PC-3 (cell line): Measurements from ENCODE around the gene TAF6. TPM values are rescaled to one million over a fixed set of nuclear protein-coding genes. Genes with fewer than 3 reads are reported as not detected.

Experiments
- ATAC-seq: fragments of 200-7000 bp; cut with Tn5 transposase; 2 replicates; pipeline ENCODE4 v1.9.1; 2020; ENCODE audit warnings: mild to moderate bottlenecking, moderate library complexity
- BruUV-seq: library from RNA; stranded (reverse); fragments of 400-500 nt; replicated peaks from 2 replicates; lab custom pipeline; 2021; lab: Mats Ljungman, UMichigan
- CTCF ChIA-PET: fragments of 300-600 bp; sonication (Branson Sonifier 250); formaldehyde crosslinking; loops from one replicate; lab custom pipeline; 2022; ENCODE audit warnings: antibody characterized with exemption; lab: Charles Lee
- POLR2A ChIA-PET: fragments of 300-600 bp; sonication (Branson Sonifier 250); formaldehyde crosslinking; loops from one replicate; lab custom pipeline; 2022; ENCODE audit warnings: antibody characterized with exemption; ENCODE audit not compliant: unreplicated experiment; lab: Charles Lee
- DNase-seq: peaks from one replicate; pipeline ENCODE4 v3.0.0-alpha.2; 2015
- H2AFZ ChIP-seq: fragments of 300-600 bp; sonication (generic); 2 replicates; pipeline ENCODE4 v1.6.0; 2016; ENCODE audit warnings: antibody characterized with exemption, low read length
- H3F3A ChIP-seq: fragments of 300-600 bp; sonication (generic); one replicate; pipeline ENCODE4 v1.6.0; 2017; ENCODE audit warnings: antibody characterized with exemption, low read length, control low read depth, mild to moderate bottlenecking; ENCODE audit not compliant: unreplicated experiment
- H3K27ac ChIP-seq: fragments of 300-600 bp; sonication (generic); 2 replicates; pipeline ENCODE4 v1.5.1; 2016; ENCODE audit warnings: mild to moderate bottlenecking, low read length
- H3K27me3 ChIP-seq: fragments of 300-600 bp; sonication (generic); 2 replicates; pipeline ENCODE4 v1.6.1; 2016; ENCODE audit warnings: low read length, mixed read lengths
- H3K36me3 ChIP-seq: fragments of 300-600 bp; sonication (generic); 2 replicates; pipeline ENCODE4 v1.6.1; 2016; ENCODE audit warnings: low read depth, mixed run types, low read length, mixed read lengths
- H3K4me1 ChIP-seq: fragments of 300-600 bp; sonication (generic); 2 replicates; pipeline ENCODE4 v1.5.1; 2016; ENCODE audit warnings: low read length; ENCODE audit not compliant: insufficient read depth
- H3K4me2 ChIP-seq: fragments of 300-600 bp; sonication (generic); 2 replicates; pipeline ENCODE4 v1.6.0; 2016; ENCODE audit warnings: low read length
- H3K4me3 ChIP-seq: fragments of 300-600 bp; sonication (generic); 2 replicates; pipeline ENCODE4 v1.5.1; 2016; ENCODE audit warnings: mild to moderate bottlenecking, low read length, mixed read lengths
- H3K79me2 ChIP-seq: fragments of 300-600 bp; sonication (generic); 2 replicates; pipeline ENCODE4 v1.6.1; 2017; ENCODE audit warnings: low read length, mixed read lengths
- H3K9ac ChIP-seq: fragments of 300-600 bp; sonication (generic); 2 replicates; pipeline ENCODE4 v1.6.0; 2016; ENCODE audit warnings: mild to moderate bottlenecking, low read length
- H3K9me2 ChIP-seq: fragments of 300-600 bp; sonication (generic); replicated peaks from 2 replicates; pipeline ENCODE4 v1.6.1; 2016; ENCODE audit warnings: mixed run types, low read length, mixed read lengths
- H3K9me3 ChIP-seq: fragments of 300-600 bp; sonication (generic); 2 replicates; pipeline ENCODE4 v1.6.1; 2016; ENCODE audit warnings: low read length, mixed read lengths
- H4K20me1 ChIP-seq: fragments of 300-600 bp; sonication (generic); 2 replicates; pipeline ENCODE4 v1.6.1; 2016; ENCODE audit warnings: low read length, mixed read lengths
- CTCF ChIP-seq: fragments of 300-600 bp; sonication (generic); conservative IDR thresholded peaks from 2 replicates; pipeline ENCODE4 v1.5.1; 2017; ENCODE audit warnings: antibody characterized with exemption, low read depth, mild to moderate bottlenecking, low read length
- EZH2 ChIP-seq: fragments of 300-600 bp; sonication (generic); IDR thresholded peaks from one replicate; pipeline ENCODE4 v1.6.1; 2017; ENCODE audit warnings: antibody characterized with exemption, mild to moderate bottlenecking, low read length; ENCODE audit not compliant: unreplicated experiment
- EZH2phosphoT487 ChIP-seq: fragments of 300-600 bp; sonication (generic); IDR thresholded peaks from 2 replicates; pipeline ENCODE4 v1.6.1; 2018; ENCODE audit warnings: mild to moderate bottlenecking, antibody characterized with exemption, low read length, borderline replicate concordance
- intact Hi-C: fragments of 100-400 bp; cut with micrococcal nuclease; formaldehyde crosslinking; loops from 2 replicates; pipeline ENCODE4 v1.9.0; 2023
- total RNA-seq: library from RNA; depleted of rRNA; stranded (reverse); fragments of >200 nt; gene quantifications from 2 replicates; pipeline ENCODE4 v1.2.3, GENCODE V29; 2014

TAF6 gene
- total RNA-seq, 1 experiment from 2014 or later, result 58.6 TPM

- no peak overlapping the region for H3K4me3 ChIP-seq
- intact Hi-C loops, result no loop called here
- H3K27ac ChIP-seq, result no peak overlapping the region
- BruUV-seq, result no TSS peak
- no peaks in the 10 kb centered on the region for H3K79me2 ChIP-seq
- H3K4me2 ChIP-seq, result no peak overlapping the region
- no peaks in the 10 kb centered on the region for H3F3A ChIP-seq
- no peak overlapping the region for H3K9ac ChIP-seq
- no peak for DNase-seq
- no peak overlapping the region for H2AFZ ChIP-seq
- H3K9me3 ChIP-seq, result no peaks in the 10 kb centered on the region
- no peaks in the 10 kb centered on the region for H3K4me1 ChIP-seq
- TF ChIP-seq CTCF (no peak), EZH2phosphoT487 (no peak), EZH2 (no peak)
- H3K27me3 ChIP-seq, result no peaks in the 10 kb centered on the region
- H4K20me1 ChIP-seq, result no peaks in the 10 kb centered on the region
- ChIA-PET POLR2A (no interaction called here), CTCF (no interaction called here)
- no peak for ATAC-seq
- H3K36me3 ChIP-seq, result no peaks in the 10 kb centered on the region
- no peaks in the 10 kb centered on the region for H3K9me2 ChIP-seq
Measured at GRCh38 chr7:100063376-100063775, 55.8 kb downstream of the TAF6 start.

- Histone ChIP-seq H3K9me3 (no peaks in the 10 kb centered on the region), H3K79me2 (no peaks in the 10 kb centered on the region), H3K4me3 (no peak overlapping the region), H3K9me2 (no peaks in the 10 kb centered on the region), H3K9ac (no peak overlapping the region), H3K4me2 (no peak overlapping the region), H3K27me3 (no peaks in the 10 kb centered on the region), H2AFZ (no peak overlapping the region), H4K20me1 (no peaks in the 10 kb centered on the region), H3K36me3 (no peaks in the 10 kb centered on the region), H3K4me1 (no peaks in the 10 kb centered on the region), H3K27ac (no peak overlapping the region), H3F3A (no peaks in the 10 kb centered on the region)
- ChIA-PET CTCF (no interaction called here), POLR2A (no interaction called here)
- no peak for ATAC-seq
- BruUV-seq, result no TSS peak
- DNase-seq, result no peak
- intact Hi-C loops, result no loop called here
- TF ChIP-seq CTCF, result no peak
- TF ChIP-seq EZH2phosphoT487, result no peak
- TF ChIP-seq EZH2, result no peak
Measured at GRCh38 chr7:100061518-100062193, 57.5 kb downstream of the TAF6 start.

- no TSS peak for BruUV-seq
- no peak overlapping the region for H2AFZ ChIP-seq
- H3K36me3 ChIP-seq, result no peaks in the 10 kb centered on the region
- H3K27me3 ChIP-seq, result no peaks in the 10 kb centered on the region
- no peak for ATAC-seq
- H3F3A ChIP-seq, result no peaks in the 10 kb centered on the region
- POLR2A ChIA-PET, result no interaction called here
- no peak overlapping the region for H3K27ac ChIP-seq
- no peak overlapping the region for H3K9ac ChIP-seq
- no peaks in the 10 kb centered on the region for H4K20me1 ChIP-seq
- intact Hi-C loops, result no loop called here
- H3K4me3 ChIP-seq, result no peak overlapping the region
- no peak for DNase-seq
- H3K9me3 ChIP-seq, result no peaks in the 10 kb centered on the region
- no peaks in the 10 kb centered on the region for H3K79me2 ChIP-seq
- no peak for TF ChIP-seq EZH2phosphoT487
- no peak for TF ChIP-seq EZH2
- no peak for TF ChIP-seq CTCF
- no peak overlapping the region for H3K4me2 ChIP-seq
- no peaks in the 10 kb centered on the region for H3K9me2 ChIP-seq
- no peaks in the 10 kb centered on the region for H3K4me1 ChIP-seq
- CTCF ChIA-PET, result no interaction called here
Measured at GRCh38 chr7:100059251-100059739, 59.9 kb downstream of the TAF6 start.
